OCI-LY1 (cell line): ENCODE data around the gene PRPF19.

Source experiments
- CTCF ChIP-seq: fragments of 200-600 bp; sonication (generic), shearing (Covaris generic); IDR thresholded peaks from 2 replicates; pipeline ENCODE4 v1.5.1; 2017; ENCODE audit warnings: mild to moderate bottlenecking, antibody characterized with exemption, low read length, moderate library complexity, mixed read lengths
- EZH2 ChIP-seq: fragments of 200-600 bp; sonication (generic), shearing (Covaris generic); IDR thresholded peaks from 2 replicates; pipeline ENCODE4 v1.8.0; 2017; ENCODE audit warnings: borderline replicate concordance, mixed run types, mild to moderate bottlenecking, antibody characterized with exemption, low read length, moderate library complexity, mixed read lengths

- TF ChIP-seq CTCF: no peak
- no peak for TF ChIP-seq EZH2
Observed at GRCh38 chr11:60910281-60910687, 3.9 kb upstream of the PRPF19 start.
